GM18507 (cell line): ENCODE data around the gene CEMIP.

ENCODE experiments used
- DNase-seq: peaks from one replicate; pipeline ENCODE4 v3.0.0; 2011; ENCODE audit warnings: low read depth; ENCODE audit not compliant: insufficient read length; ENCODE audit errors: extremely low spot score
- FAIRE-seq: peaks from 2 replicates; lab custom pipeline; 2011; peaks lifted over from hg19 to GRCh38; lab: Jason Lieb, UNC

CEMIP gene

DNA sequence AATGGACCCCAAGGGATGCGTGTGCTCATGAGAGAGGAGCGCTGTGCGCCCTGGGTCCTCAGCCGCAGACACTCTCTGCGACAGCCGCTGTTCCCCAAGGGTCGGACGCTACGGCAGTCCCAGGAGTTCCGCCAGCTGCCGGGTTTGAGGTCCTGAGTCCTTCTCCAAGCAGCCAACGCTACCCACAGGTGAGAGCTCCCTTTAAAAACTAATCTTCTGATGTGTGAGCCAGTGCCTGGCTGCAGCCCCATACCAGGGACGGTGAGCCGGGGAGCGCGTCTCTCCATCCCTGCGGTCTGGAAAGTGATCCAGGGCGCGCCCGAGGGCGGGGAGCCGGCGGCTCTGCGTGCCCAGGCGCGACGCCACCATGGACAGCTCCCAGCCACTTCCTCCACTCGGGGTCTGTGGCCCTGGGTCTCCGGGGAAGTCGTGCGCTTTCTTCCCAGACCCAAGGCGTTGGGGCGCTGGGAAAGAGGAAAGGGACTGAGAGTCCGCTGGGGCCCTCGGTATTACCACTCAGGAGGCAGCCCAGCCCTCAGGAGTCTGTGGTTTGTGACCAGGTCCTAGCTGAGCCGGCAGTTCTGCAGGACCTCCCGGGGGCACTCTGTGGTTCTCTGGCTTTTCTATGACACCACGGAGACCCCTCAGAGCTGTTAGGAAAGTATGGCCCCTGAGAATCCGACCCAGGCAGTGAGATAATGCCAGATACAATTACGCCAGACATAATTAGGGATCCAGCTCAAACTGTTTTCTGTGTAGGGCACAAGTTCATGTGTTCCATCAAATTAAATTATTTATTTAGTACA is 1.4 kb downstream of the CEMIP start:
- no peak for FAIRE-seq
- DNase-seq, result no peak

GRCh38 chr15:80783260-80783659 is 4.1 kb downstream of the CEMIP start:
- no peak for DNase-seq
- FAIRE-seq, result no peak

- FAIRE-seq (no peak), DNase-seq (no peak)
Measured at GRCh38 chr15:80785335-80785734, 6.2 kb downstream of the CEMIP start.

GRCh38 chr15:80785811-80786354 is 6.7 kb downstream of the CEMIP start:
- FAIRE-seq (no peak), DNase-seq (no peak)

DNA sequence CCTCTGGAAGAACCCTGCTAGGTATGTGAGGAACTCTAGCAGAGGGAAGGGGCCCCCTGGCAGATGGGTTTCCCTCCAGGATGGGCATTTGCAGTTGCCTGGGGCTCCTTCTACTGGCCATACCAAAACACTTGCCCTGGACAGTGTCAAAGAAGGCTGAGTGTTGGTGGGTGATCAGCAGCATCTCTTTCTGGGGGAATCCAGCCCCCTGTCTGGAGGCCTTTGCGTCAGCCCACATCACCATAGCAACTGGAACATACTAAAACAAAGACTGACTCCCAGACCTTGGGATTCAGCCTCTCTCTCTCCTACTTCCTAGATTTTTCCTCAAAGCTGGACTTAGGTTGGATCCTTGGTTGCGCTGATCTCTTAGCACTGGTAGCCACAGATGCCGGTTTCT is 8.1 kb downstream of the CEMIP start:
- FAIRE-seq, result no peak

DNA sequence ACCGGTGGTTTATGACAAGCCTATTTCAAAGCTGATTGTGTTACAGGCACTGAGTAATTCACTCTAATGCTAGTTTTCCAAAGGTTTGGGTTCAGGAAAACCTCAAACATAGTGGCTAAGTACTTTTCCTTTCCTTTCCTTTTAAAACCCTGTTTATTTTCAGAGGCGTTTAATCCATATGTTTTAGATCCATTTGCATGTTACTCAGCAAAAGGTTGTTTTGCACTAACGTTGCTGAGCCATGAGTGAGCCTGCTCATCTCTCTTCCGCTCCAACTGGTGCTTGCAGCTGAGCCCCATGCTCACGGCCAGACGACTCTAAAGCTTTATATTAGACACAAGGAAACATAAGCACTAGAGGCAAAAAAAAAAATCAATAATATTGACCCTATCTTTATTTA is 9.4 kb downstream of the CEMIP start:
- no peak for DNase-seq

More for the DNA sequence above, 8.1 kb downstream of the CEMIP start:
- no peak for DNase-seq

GRCh38 chr15:80789296-80789695 is 10.1 kb downstream of the CEMIP start:
- no peak for DNase-seq
- no peak for FAIRE-seq

More for the DNA sequence above, 9.4 kb downstream of the CEMIP start:
- no peak for FAIRE-seq

GRCh38 chr15:80789796-80790195 is 10.6 kb downstream of the CEMIP start:
- DNase-seq, result no peak
- FAIRE-seq, result no peak

DNA sequence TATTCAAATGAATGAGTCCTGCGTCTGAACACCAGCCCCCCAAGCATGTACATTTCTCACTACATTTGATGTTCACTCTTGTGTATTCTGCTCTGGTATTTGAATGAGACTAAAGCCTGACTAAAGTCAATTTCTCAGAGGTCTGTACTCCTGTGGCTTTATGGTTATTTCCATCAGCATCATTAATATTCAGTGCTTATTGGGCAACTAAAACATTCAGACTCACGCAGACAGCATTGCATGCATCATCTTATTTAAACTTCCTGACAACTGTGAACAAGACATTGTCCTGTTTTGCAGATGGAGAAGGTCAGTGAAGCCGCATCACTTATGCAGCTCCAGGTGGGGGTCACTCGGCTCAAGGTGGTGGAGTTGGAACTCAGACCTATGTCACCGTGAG is 11.1 kb downstream of the CEMIP start:
- FAIRE-seq (no peak), DNase-seq (no peak)

- no peak for FAIRE-seq
- DNase-seq, result no peak
Measured at GRCh38 chr15:80791004-80791403, 11.8 kb downstream of the CEMIP start.

- DNase-seq (no peak), FAIRE-seq (no peak)
Measured at GRCh38 chr15:80796407-80796806, 17.2 kb downstream of the CEMIP start.

- FAIRE-seq, result no peak
Measured at GRCh38 chr15:80798911-80799310, 19.7 kb downstream of the CEMIP start.

GRCh38 chr15:80800067-80800466 is 20.9 kb downstream of the CEMIP start:
- no peak for FAIRE-seq
- DNase-seq, result no peak

More at GRCh38 chr15:80798911-80799310, 19.7 kb downstream of the CEMIP start:
- DNase-seq, result no peak

- FAIRE-seq (no peak), DNase-seq (no peak)
Measured at GRCh38 chr15:80801891-80802680, 22.9 kb downstream of the CEMIP start.

- DNase-seq (no peak), FAIRE-seq (no peak)
Measured at GRCh38 chr15:80803580-80804525, 24.7 kb downstream of the CEMIP start.

- no peak for FAIRE-seq
- DNase-seq, result no peak
Measured at GRCh38 chr15:80804970-80805495, 25.9 kb downstream of the CEMIP start.

- FAIRE-seq, result no peak
Measured at GRCh38 chr15:80811781-80812315, 32.7 kb downstream of the CEMIP start.

DNA sequence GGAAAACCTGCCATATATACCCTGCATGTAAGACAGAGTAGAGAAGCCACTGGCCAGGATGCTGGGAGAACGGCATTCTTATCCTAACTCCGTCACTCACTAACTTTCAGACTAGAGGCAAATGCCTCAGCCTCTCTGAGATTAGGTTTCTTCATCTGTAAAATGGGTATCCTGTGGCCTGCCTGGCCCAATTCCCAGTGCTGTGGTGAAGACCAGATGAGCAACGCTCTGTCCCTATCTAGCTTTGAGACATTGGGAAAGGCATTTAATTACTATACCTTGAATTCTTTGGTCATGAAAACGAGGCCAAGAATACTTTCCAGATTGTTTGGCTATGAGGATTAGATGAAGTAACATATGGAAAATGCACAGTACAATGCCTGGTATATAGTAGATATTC is 35.9 kb downstream of the CEMIP start:
- no peak for DNase-seq
- no peak for FAIRE-seq

More at GRCh38 chr15:80811781-80812315, 32.7 kb downstream of the CEMIP start:
- no peak for DNase-seq
